ENCODE data around the gene ANKS1B.

ANKS1B gene

GRCh38 chr12:98954506-98954905 is 1030.2 kb downstream of the ANKS1B start:
- Histone ChIP-seq H3K27me3 (replicated peaks) (no peaks in the 10 kb centered on the region), H3K27ac (no peak overlapping the region), H3K4me3 (ENCODE audit: low read depth, low read length) (no peak overlapping the region), H3K36me3 (replicated peaks) (no peaks in the 10 kb centered on the region)
- no peak for TF ChIP-seq CTCF (IDR thresholded peaks at IDR 0.05; ENCODE audit: low read depth, low read length, missing control alignments)
- no peak for DNase-seq
- in situ Hi-C loops (cut with HindIII; ENCODE audit: low pct_ligation_motif_present, low sequenced_read_pairs) = no loop called here

- Histone ChIP-seq H3K4me3 (ENCODE audit: low read depth, low read length) (no peak overlapping the region), H3K36me3 (replicated peaks) (no peaks in the 10 kb centered on the region), H3K27ac (no peak overlapping the region), H3K27me3 (replicated peaks) (no peaks in the 10 kb centered on the region)
- no peak for TF ChIP-seq CTCF (IDR thresholded peaks at IDR 0.05; ENCODE audit: low read depth, low read length, missing control alignments)
- in situ Hi-C loops (cut with HindIII; ENCODE audit: low pct_ligation_motif_present, low sequenced_read_pairs) = no loop called here
- DNase-seq = no peak
These were observed 1033.3 kb downstream of the ANKS1B start for GRCh38 chr12:98951406-98951805.

GRCh38 chr12:98948343-98948949 is 1036.3 kb downstream of the ANKS1B start:
- Histone ChIP-seq H3K36me3 (replicated peaks) (no peaks in the 10 kb centered on the region), H3K27me3 (replicated peaks) (no peaks in the 10 kb centered on the region), H3K27ac (no peak overlapping the region), H3K4me3 (ENCODE audit: low read depth, low read length) (no peak overlapping the region)
- in situ Hi-C loops (cut with HindIII; ENCODE audit: low pct_ligation_motif_present, low sequenced_read_pairs) = no loop called here
- no peak for DNase-seq
- TF ChIP-seq CTCF (IDR thresholded peaks at IDR 0.05; ENCODE audit: low read depth, low read length, missing control alignments) = no peak

- TF ChIP-seq CTCF (IDR thresholded peaks at IDR 0.05; ENCODE audit: low read depth, low read length, missing control alignments) = no peak
- Histone ChIP-seq H3K27ac (no peak overlapping the region), H3K4me3 (ENCODE audit: low read depth, low read length) (no peak overlapping the region), H3K27me3 (replicated peaks) (no peaks in the 10 kb centered on the region), H3K36me3 (replicated peaks) (no peaks in the 10 kb centered on the region)
- DNase-seq = no peak
- in situ Hi-C loops (cut with HindIII; ENCODE audit: low pct_ligation_motif_present, low sequenced_read_pairs) = no loop called here
These were observed 1038.9 kb downstream of the ANKS1B start for GRCh38 chr12:98945864-98946263.

GRCh38 chr12:98939926-98940325 is 1044.8 kb downstream of the ANKS1B start:
- DNase-seq = no peak
- in situ Hi-C loops (cut with HindIII; ENCODE audit: low pct_ligation_motif_present, low sequenced_read_pairs) = no loop called here
- H3K27ac ChIP-seq = no peak overlapping the region
- H3K27me3 ChIP-seq (replicated peaks) = no peaks in the 10 kb centered on the region
- TF ChIP-seq CTCF (IDR thresholded peaks at IDR 0.05; ENCODE audit: low read depth, low read length, missing control alignments) = no peak
- H3K36me3 ChIP-seq (replicated peaks) = no peaks in the 10 kb centered on the region
- H3K4me3 ChIP-seq (ENCODE audit: low read depth, low read length) = no peak overlapping the region

- Histone ChIP-seq H3K27me3 (replicated peaks) (no peaks in the 10 kb centered on the region), H3K36me3 (replicated peaks) (no peaks in the 10 kb centered on the region), H3K4me3 (ENCODE audit: low read depth, low read length) (no peak overlapping the region), H3K27ac (no peak overlapping the region)
- peak; percentile 44 for DNase-seq
- in situ Hi-C loops (cut with HindIII; ENCODE audit: low pct_ligation_motif_present, low sequenced_read_pairs) = no loop called here
- TF ChIP-seq CTCF (IDR thresholded peaks at IDR 0.05; ENCODE audit: low read depth, low read length, missing control alignments) = peak; percentile 70
These were observed 1045.4 kb downstream of the ANKS1B start for GRCh38 chr12:98939350-98939749.

Measured in brain microvascular endothelial cell (primary cell).